ENCODE results near the gene LPCAT1. TPM values are rescaled to one million over a fixed set of nuclear protein-coding genes. Genes with fewer than 3 reads are reported as not detected.
A peak's percentile ranks its signal among the peaks of the same experiment; 100 is the strongest.

Gene LPCAT1
- total RNA-seq, 3 donors from 2014 or later (not counting 1 experiment from before 2014, with no cell fraction given): 196 to 302 (median 252) TPM

GRCh38 chr5:1523480-1523792, 324 bp downstream of the LPCAT1 start:
- intact Hi-C loops (cut with micrococcal nuclease): no loop called here

GRCh38 chr5:1522601-1523479, 920 bp downstream of the LPCAT1 start:
- Histone ChIP-seq H3K36me3 (ENCODE audit: control insufficient read depth, insufficient read depth, low read length) (peaks cover 17% of the 10 kb centered on the region), H3K27me3 (ENCODE audit: control insufficient read depth, insufficient read depth, low read length) (no peaks in the 10 kb centered on the region), H3K27ac (ENCODE audit: low read length) (peak overlapping the region; percentile 46), H3K9me3 (ENCODE audit: control insufficient read depth, insufficient read depth, low read length) (no peaks in the 10 kb centered on the region), H3K4me3 (ENCODE audit: low read length) (peak overlapping the region; percentile 68), H3K4me1 (ENCODE audit: control insufficient read depth, insufficient read depth, low read length) (peaks cover 64% of the 10 kb centered on the region)
- DNase-seq (peak in 1 of 2 donors; percentile 20), ATAC-seq (no peak)
- WGBS (ENCODE audit: insufficient coverage): 5% methylated on average over 63 of the region's 63 CpGs
- H3K9me3 Mint-ChIP-seq: no peaks in the 10 kb centered on the region
- H3K36me3 Mint-ChIP-seq: no peaks in the 10 kb centered on the region
- no peaks in the 10 kb centered on the region for H3K27me3 Mint-ChIP-seq (ENCODE audit: low read depth in 2 of 2)
- intact Hi-C loops (cut with micrococcal nuclease): no loop called here
- TF ChIP-seq, protein P1, sequence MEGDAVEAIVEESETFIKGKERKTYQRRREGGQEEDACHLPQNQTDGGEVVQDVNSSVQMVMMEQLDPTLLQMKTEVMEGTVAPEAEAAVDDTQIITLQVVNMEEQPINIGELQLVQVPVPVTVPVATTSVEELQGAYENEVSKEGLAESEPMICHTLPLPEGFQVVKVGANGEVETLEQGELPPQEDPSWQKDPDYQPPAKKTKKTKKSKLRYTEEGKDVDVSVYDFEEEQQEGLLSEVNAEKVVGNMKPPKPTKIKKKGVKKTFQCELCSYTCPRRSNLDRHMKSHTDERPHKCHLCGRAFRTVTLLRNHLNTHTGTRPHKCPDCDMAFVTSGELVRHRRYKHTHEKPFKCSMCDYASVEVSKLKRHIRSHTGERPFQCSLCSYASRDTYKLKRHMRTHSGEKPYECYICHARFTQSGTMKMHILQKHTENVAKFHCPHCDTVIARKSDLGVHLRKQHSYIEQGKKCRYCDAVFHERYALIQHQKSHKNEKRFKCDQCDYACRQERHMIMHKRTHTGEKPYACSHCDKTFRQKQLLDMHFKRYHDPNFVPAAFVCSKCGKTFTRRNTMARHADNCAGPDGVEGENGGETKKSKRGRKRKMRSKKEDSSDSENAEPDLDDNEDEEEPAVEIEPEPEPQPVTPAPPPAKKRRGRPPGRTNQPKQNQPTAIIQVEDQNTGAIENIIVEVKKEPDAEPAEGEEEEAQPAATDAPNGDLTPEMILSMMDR (IDR thresholded peaks at IDR 0.05): no peak
- H3K4me1 Mint-ChIP-seq: peaks cover 48 to 64% of the 10 kb centered on the region in 2 donors
- peak overlapping the region; percentile 96 for H3K4me3 Mint-ChIP-seq
- H3K27ac Mint-ChIP-seq: peak overlapping the region; percentile 95 to 96

More at GRCh38 chr5:1523480-1523792, 324 bp downstream of the LPCAT1 start:
- Mint-ChIP-seq H3K36me3 (no peaks in the 10 kb centered on the region), H3K4me3 (peak overlapping the region; percentile 96), H3K4me1 (peaks cover 43 to 58% of the 10 kb centered on the region in 2 donors), H3K27ac (peak overlapping the region in 1 of 2 donors; percentile 96), H3K9me3 (no peaks in the 10 kb centered on the region), H3K27me3 (ENCODE audit: low read depth in 2 of 2) (no peaks in the 10 kb centered on the region)
- no peaks in the 10 kb centered on the region for H3K9me3 ChIP-seq (ENCODE audit: control insufficient read depth, insufficient read depth, low read length)
- H3K36me3 ChIP-seq (ENCODE audit: control insufficient read depth, insufficient read depth, low read length): peaks cover 15% of the 10 kb centered on the region
- no peak overlapping the region for H3K27ac ChIP-seq (ENCODE audit: low read length)
- H3K27me3 ChIP-seq (ENCODE audit: control insufficient read depth, insufficient read depth, low read length): no peaks in the 10 kb centered on the region
- ATAC-seq (peak; percentile 22 to 43 (median 24)), DNase-seq (no peak)
- peak overlapping the region; percentile 68 for H3K4me3 ChIP-seq (ENCODE audit: low read length)
- H3K4me1 ChIP-seq (ENCODE audit: control insufficient read depth, insufficient read depth, low read length): peaks cover 58% of the 10 kb centered on the region
- under 1% methylated on average over 48 of the region's 48 CpGs for WGBS (ENCODE audit: insufficient coverage)
- TF ChIP-seq, protein P1 (IDR thresholded peaks at IDR 0.05): no peak

DNA sequence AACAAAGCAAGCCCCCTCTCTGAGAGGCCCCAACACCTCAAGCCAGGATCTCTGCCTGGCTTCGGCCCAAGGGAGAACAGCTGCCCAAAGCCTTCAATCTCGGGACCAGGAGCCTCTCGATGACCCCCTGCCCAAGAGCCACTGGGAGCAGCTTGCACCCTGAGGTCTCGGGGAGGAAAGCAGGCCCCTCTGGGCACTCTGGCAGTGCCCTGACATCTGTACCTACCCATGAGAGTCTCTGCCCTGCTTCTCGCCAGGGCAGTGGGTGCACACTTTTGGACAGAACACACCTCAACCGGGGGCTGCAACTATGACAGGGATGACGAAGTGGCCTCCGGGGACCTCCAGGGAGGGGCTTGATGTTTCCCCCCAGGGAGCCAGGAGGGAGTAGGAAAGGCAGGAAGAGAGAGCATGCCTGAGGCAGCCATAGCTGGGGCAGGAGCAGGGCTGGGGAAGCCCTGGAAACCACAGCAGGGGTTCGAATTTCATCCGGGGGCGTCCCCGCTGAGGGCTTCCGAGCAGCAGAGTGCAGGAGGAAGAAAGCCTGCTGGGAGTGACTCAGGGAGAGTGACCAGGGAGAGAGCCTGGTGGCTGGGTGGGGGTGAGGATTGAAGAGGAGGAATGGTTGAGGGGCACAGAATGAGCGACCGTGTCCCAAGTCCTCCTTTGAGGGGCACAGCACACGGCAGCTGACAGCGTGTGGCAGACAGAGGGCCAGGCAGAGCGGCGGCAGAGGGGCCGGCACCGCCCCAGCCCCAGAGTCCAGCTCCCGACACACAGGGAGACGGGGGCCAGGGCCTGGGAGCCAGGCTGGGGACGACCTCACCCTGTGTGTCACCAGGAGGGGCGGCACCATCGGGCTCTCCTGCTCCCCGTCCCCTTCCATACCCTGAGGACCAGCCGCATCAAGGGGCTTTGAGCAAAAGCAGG, 1.8 kb downstream of the LPCAT1 start:
- Mint-ChIP-seq H3K4me1 (peaks cover 53 to 73% of the 10 kb centered on the region in 2 donors), H3K27ac (peak overlapping the region; percentile 95 to 96)
- TF ChIP-seq, protein P1 (IDR thresholded peaks at IDR 0.05): no peak

More for the DNA sequence above, 1.8 kb downstream of the LPCAT1 start:
- peak overlapping the region; percentile 68 for H3K4me3 ChIP-seq (ENCODE audit: low read length)
- Mint-ChIP-seq H3K36me3 (no peaks in the 10 kb centered on the region), H3K27me3 (ENCODE audit: low read depth in 2 of 2) (no peaks in the 10 kb centered on the region), H3K4me3 (peak overlapping the region; percentile 96), H3K9me3 (no peaks in the 10 kb centered on the region)
- WGBS (ENCODE audit: insufficient coverage): 56% methylated on average over 28 of the region's 28 CpGs
- intact Hi-C loops (cut with micrococcal nuclease): loop anchor here (1.0 kb wide), 1 partner anchor 19 kb away; no protein-coding TSS in a partner anchor
- H3K9me3 ChIP-seq (ENCODE audit: control insufficient read depth, insufficient read depth, low read length): no peaks in the 10 kb centered on the region
- no peaks in the 10 kb centered on the region for H3K27me3 ChIP-seq (ENCODE audit: control insufficient read depth, insufficient read depth, low read length)
- peaks cover 25% of the 10 kb centered on the region for H3K36me3 ChIP-seq (ENCODE audit: control insufficient read depth, insufficient read depth, low read length)
- DNase-seq: peak in 1 of 2 donors; percentile 17
- peaks cover 71% of the 10 kb centered on the region for H3K4me1 ChIP-seq (ENCODE audit: control insufficient read depth, insufficient read depth, low read length)
- peak overlapping the region; percentile 46 for H3K27ac ChIP-seq (ENCODE audit: low read length)
- ATAC-seq: no peak
